Activated CD4-positive, alpha-beta T cell treated with anti-CD3 and anti-CD28 coated beads, Interleukin-2, amount 50 U/mL, for 16 hours (primary cell): ENCODE results near the gene AEBP1.

Experiments used
- DNase-seq: peaks from one replicate; pipeline ENCODE4 v3.0.0-alpha.2; 2020

AEBP1 gene

DNA sequence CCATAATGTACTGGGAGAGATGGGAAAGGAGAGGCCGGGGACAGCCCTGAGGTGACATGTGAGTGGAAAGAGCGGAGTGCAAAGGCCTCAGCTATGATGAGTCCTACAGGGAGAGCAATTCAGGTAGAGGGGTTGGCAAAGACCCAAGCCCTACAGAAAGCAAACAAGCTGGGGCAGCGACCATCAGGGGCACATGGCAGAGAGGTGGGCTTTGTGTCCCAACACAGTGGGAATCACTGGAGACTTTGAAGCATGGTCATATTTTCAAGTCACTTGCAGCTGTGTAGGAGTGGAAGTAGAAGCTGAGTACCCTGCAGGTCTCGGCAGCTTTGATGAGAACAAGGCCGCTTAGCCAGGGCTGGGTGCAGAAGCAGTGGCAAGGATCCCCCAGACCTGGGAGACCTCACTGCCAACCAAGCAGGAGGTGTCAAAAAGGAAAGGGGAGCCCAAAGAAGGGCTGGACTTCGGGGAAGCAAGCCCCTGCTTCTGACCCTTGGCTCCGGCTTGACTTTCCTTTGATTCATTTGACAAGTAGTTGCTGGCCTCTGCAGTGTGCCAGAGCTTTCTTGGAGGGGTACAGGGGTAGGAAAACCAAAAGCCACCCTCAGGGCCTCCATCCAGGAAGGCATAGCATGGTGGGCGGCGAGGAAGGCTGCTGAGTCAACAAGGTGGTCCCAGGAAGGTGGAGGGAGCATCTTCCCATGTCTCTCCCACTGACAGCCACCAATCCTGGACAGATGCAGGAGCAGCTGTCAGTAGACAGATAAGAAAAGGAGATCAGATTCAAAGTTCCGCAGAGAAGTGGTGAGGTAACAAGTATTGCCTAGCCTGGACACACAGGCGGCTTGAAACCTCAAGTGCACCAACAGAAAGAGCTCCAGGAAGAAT is 36.8 kb upstream of the AEBP1 start:
- no peak for DNase-seq

DNA sequence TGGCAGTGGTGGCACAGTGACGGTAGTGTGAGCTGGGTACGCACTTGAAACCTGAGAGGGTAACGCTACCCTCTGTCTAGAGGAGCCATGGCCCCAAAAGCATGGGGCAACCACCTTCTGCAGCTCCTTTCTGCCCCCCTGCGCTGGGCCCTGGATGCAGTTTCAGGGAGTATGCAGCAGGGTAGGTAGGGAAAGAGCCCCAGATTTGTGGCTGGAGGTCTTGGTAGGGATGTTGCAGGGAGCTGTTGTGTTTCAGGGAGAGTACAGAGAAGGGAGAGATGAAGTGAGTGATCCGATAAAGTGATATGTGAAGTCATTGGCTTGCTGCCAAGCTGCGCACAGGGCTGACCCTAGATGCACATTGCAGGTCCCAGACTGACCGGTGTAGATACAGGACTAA is 36.1 kb upstream of the AEBP1 start:
- no peak for DNase-seq

DNA sequence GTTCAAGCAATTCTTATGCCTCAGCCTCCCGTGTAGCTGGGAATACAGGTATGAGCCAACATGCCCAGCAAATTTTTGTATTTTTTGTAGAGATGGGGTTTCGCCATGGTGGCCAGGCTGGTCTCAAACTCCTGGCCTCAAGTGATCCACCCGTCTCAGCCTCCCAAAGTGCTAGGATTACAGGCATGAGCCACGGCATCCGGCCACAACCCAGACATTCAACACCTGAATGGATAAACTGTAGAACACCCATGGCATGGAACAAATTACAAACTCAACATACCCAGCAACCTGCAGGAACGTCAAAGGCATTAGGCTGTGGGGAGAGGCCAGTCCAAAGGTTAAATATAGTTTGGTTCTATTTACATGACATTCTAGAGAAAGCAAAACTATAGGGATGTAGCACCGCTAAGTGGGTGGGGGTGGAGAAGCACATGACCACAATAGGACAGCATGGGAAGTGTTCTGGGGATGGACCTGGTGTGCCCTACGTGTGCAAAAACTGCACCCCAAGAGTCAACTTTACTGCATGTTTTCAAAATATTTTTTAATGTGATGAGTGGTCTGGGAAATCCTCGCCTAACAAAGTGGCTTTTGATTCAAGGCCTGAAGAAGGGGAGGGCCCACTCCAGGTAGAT is 32.3 kb upstream of the AEBP1 start:
- DNase-seq: no peak

DNA sequence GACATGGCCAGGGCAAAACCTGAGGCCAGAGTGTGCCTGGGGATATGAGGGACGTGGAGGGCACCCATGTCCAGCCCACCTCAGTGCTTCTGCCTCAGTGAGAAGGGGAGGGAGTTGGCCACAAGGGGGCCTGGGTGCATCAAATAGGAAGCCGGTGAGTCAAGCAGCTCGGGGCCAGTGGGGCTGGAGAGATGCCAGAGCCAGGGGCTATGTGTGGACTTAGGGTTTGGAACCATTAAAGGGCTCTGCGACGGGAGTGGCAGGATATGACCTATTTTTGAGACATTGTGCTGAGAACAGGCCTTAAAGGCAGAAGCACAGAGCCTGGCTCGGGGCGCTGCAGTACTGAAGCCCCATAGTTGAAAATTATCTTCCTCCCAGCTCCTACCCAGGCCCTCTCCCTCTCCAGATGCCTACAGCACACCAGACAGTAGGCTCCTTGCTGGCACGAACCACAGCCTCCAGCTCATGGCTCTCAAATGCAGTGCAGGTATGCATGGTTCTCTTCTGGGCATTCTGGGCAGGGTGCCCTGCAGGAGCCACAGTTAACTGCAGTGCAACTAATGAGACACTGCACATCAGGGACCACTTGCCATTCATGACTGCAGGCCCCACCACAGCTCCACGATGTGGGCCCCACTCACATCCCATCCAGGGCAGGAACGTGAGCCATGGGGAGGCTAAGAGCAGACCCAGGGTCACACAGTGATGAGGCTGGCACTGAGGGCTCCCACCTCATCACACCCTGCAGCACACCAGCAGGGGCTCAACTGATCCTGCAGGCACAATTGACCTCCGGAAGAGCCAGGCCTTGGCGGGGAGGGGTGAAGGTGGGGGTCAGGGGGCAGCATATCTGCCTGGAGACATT is 31.5 kb upstream of the AEBP1 start:
- no peak for DNase-seq

DNA sequence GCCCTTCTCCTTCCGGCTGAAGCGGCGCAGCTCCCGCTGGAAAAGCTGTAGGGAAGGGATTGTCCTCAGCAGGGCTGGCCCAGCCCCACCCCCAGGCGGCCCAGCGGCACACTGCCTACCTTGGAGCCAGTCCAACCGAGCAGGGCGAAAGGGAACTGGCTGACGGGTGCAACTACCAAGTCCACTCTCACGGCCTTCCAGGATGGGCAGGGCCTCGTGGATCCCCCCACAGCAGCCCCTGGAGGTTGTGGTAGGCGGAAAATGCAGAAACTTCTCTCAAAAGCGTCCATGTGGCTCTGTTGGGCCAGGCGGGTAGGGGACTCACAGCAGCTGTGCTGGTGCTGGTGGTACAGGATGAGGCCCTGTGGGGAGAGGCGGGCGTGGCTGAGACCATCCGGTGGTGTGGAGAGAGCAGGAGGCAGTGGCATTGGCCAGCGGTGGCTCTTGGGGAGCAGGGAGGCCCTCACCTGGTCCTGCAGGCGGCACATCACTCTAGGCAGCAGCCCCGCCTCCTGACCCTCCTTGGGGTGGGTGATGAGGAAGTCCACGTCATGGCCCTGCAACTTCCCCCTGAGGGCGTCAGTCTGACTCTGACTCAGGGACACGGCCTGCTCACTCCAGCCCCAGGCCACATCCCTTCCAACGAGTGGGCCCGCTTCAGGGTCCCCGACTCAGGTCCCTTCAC is 30.3 kb upstream of the AEBP1 start:
- DNase-seq: no peak

DNA sequence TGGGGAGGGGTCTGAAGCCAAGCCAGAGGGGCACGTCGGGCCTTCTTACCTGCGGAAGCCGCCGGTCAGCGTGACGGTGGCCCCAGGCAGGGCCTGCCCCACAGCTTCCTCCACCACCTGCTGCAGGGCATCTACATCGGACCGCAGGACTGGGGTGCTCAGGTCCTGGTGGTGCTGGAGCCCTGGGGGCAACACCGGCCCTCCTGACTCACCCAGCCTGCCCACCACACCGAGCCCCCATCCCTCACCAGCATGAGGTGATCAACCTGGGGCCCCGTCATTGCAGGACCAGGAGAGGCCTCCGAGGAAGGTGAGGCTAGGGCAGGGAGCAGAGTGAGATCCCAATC is 29.8 kb upstream of the AEBP1 start:
- DNase-seq: no peak

DNA sequence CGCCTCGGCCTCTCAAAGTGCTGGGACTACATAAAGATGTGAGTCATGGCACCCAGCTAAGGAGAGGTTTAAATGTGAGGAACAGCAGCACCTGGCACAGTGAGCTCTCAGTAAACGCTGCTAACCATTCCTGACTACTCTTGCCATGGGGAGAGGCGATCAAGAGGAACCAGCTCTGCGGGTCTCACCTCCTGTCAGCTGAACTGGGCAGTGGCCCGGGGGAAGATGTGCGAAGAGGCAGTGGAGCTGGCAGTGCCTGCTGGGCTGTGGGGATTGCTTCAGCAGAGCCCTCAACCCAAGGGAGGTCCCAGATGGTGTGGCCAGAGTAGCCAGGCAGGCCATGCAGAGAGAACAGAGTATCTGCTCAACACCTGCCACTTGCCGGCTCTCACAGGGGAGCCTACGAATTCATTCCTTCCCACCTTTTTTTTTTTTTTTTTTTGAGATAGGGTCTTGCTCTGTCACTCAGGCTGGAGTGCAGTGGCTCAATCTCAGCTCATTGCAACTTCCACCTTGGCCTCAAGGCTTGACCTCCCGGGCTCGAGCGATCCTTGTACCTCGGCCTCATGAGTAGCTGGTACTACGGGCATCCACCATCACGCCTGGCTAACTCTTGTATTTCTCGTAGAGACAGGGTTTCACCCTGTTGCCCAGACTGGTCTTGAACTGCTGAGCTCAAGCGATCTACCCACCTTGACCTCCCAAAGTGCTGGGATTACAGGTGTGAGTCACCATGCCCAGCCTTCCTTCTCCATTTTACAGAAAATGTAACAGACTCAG is 28.7 kb upstream of the AEBP1 start:
- DNase-seq: no peak

DNA sequence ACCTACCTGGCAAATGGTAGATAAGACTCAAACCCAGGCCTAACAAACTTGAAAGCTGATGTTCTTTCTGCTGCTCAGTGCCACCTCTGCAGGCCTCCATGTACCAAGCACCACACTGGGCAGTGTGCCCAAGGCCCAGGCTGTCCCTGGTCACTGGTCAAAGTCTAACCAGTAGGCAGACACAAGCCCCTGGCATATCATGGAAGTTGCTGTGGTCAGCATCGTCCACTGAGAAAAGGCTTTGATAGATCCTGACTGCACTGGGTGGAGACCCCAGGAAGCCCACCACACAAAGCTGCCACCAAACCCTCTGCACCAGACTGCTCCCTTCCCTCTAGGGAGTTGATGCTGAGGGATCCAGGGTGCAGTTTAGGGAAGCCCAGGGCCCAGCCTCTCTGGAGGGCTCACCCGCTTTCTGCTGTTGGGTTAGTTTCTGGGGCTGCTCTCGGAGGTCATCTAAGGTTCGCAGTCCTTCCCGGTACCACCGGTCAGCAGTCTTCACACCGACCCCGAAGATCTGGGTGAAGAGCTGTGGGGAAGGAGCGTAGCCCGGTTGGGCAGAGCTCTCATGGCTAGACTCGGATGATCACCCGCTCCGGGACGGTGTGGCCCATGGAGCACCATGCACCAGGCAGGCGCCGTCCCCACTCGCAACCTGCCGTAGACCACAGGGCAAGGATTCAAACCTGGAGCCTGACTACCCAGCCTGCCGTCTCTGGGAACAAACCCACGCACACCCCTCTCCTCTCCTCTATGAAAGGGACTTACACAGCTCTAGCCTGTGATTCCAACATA is 27.8 kb upstream of the AEBP1 start:
- no peak for DNase-seq

DNA sequence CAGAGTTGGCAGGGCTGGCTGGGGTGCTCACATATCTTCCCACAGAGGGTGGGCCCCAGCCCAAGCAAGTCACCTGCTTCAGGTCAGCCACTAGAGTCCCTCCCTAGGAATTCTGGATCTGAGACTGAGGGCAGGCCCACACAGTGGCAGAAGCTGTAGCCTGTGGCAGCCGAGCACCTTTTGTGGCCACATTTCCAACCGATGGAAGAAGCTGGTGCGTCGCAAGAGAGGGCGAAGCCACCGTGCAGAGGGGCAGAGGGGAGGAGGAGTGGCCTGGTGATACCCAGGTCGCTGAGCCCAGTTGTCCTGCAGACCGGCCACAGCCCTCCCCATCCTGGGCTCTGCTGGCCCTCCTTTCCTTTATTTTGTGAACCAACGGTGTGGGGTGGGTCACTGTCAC is 27.1 kb upstream of the AEBP1 start:
- no peak for DNase-seq

DNA sequence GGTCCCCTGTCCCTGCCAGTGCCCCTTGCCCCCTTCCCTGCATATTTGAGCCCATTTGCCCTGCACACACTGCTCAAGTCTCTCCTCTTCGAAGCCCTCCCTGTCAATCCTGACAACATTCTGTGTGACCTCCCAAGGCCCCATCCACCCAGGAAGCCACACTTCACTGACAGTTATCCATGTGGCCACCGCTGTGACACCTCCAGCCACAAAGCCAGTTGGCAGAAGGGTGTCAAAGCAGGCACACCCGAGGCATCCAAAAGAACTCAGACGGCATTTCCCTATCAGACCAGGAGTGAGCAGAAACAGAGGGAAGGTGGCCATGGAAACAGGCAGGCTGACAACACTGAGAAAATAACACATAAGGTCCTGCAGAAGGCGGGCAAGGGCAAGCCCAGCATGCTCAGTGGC is 26.5 kb upstream of the AEBP1 start:
- no peak for DNase-seq

DNA sequence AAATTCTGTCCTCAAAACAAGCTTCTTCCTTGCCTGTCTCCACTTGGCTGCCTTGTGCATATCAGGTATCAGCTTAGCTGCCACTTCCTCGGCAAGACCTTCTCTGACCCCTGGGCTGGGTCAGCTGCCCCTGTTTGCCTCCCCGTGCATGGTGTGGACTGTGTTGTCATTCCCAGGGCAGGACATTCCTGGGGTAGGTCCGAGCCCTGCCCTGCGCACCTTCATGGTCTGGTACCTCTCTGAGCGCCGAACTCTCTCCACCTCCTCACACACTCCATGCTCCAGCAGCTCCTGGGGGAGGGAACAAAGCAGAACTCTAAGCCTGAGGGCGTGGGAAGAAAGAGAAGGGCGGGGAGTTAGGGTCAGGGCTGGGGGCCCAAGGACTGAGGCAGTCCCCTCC is 25.6 kb upstream of the AEBP1 start:
- DNase-seq: no peak

DNA sequence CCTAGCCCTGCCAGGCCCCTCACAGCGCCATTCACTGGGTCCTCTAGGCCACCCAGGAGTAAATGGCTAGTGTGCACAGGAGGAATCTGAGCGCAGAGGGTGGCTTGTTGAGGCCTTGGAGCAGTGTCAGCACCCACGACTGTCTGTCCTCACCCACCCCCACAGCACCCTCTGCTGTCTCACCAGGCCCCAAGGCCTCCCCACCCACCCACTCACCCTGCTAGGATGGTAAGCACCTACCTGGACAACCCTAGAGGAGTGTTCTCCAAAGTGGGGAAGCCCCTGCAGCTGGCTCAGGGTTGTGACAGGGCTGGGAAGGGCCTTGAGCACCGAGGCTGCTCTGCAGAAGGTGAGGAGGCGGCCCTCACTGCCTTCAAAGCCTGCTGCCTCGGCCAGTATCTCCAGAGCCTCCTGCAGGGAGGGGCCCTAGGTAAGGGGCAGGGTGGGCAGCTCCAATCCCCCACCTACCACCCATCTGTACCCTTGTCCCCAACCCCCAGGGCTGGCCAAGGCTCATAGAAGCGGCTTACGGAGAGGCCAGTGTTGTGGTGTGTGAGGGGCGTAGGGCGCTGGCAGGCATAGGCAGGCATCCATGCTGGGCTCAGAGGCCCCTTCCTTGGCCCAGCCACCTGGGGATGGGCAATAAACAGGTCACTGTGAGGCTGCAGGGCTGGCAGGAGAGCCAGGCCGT is 24.7 kb upstream of the AEBP1 start:
- DNase-seq: no peak

DNA sequence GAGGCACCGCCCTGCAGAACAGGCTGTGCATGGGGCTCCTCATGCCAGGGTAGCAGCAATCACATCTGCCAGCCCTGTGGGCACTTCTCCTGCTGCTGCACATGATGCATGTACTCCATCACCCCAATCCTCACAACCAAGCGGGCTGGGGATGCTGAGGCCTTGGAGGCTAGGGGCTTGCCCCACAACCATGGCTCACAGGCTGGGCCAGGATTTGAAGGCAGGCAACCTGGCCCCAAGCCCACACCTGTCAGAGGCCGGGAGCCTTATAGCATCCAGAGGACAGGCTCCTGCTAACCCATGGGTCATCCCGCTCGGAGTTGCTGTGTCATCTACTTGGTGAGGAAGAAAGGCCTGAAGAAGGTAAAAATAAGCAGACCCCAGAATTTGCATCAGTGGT is 24.0 kb upstream of the AEBP1 start:
- DNase-seq: no peak

DNA sequence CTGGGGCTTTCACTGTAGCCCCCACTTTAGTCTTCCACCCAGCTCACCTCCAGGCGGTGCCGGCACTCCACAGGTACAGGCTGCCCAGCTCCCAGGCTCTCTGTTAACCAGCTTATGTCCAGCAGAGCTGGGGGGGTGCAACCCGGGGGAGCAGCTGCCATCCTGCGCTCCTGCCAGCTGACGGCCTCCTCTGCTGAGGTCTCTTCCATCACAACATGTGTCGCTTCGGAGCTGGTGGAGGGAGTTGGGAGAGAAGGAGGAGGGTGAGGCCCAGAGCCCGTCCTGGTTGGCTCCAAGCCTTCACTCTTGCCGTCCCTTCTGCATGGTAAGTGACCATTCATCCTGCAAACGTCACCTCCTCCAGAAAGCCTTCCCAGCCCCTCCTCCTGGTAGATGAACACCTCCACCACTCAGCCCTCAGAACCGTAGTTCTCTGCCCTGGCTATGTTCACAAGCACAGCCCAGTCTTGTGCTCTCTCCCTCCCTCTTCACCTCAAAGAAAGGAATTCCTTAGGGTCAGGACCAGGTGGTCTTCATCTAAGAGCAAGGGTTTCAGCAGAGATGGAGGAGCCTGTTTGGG is 23.4 kb upstream of the AEBP1 start:
- no peak for DNase-seq

DNA sequence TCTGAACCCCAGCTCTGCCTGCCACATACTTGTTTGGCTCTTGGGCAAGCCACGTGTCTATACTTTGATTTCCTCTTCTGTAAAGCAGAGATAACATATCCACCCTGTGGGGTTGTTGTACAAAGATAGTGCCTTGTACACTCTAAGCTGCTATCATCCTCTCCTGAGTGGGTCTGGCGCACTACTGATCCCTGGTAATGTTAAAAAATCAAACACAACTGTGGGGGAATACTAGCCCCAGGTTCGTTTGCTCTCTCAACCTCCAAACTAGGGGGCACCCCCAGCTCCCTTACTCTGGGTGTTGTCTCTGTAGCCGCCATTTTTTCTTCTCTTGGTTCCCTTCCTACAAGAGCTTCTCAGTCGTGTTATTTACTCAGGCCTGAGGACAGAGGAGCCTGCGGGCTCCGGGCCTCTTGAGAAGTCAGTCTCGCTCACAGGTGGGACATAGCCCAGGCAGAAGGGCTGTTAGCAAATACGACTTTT is 22.8 kb upstream of the AEBP1 start:
- DNase-seq: peak; percentile 58

DNA sequence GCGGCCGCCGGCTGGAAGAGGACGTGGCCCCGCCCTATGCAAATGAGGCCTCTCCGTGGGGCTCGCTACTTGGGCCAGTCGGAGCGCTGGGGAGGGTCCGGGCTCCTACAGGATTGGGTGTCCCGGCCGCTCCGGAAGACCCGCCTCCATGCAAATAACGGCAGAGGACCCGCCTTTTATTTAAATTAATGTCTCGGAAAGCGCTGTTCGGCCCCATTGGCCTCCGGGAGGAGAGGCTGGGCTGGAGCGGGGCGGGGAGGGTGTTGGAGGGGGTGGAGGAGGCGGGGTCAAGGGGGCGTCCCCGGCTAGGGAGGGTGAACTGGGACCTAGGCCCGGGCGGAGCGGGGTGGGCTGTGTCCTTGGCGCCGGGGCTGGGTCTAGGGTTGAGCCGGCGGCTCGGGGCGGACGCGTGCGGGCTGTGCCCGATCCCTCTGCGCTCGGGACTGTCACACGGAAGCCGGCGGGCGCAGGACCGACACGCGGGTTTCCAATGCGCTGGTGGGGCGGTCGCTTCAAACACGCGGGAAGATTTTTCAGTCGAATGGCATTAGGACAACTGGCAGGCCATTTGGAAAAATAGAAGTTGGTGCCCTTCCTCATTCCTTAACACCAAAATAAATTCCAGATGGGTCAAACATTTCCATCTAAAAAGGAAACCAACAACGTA is 21.5 kb upstream of the AEBP1 start:
- peak; percentile 100 for DNase-seq

DNA sequence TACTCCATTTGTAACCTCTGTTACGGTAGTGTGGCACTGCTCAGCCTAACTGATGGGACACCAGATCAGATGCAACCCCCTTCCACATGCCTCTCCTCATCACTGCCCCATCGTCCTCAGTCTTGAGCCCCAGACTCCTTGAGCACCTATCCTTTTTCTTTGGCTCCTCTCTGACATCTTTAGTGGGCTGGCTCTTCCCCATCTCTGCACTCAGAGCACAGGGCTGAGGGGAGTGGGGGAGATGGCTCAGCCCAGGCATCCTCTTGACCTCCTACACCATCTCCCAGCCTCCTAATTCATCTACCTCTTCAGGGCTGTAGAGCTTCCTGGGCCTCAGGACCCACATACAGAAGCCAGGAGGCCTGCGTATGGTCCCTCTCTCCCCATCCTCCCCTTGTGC is 20.3 kb upstream of the AEBP1 start:
- DNase-seq: no peak

DNA sequence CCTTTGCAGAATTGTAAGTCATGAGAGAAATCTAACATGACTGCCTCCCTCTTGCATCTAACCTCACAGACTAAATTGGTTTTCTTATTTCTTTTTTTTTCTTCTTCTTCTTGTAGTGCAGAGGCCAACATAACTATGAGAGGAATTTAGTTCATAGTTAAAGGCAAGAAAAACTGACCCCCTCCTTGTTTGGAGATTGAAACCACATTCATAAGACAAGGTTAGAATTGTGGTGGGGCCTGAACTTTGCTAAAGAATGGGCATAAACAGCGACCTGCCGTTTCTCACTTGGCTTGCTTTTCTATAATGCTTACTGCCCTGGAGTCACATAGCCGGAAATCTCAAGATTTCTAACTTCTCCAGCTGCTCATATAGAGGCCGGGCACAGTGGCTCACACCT is 19.4 kb upstream of the AEBP1 start:
- DNase-seq: no peak

DNA sequence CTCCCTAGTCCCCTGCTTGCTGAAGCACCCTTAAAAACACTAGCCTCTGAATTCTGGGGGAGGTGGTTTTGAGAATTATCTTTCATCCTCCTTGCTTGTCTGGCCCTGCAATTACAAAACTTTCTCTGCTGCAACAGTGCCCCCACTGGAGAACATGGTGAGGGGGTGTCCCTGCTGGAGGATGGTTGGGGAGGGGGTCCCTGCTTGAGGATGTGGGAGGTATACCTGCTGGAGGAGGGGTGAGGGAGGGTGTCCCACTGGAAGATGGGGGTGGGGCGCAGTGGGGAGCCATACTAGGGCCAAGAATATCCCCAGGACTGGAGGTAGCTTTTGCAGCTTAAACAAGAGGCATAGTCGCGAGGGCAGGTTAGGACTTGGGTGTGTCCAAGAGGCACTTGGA is 18.6 kb upstream of the AEBP1 start:
- no peak for DNase-seq

DNA sequence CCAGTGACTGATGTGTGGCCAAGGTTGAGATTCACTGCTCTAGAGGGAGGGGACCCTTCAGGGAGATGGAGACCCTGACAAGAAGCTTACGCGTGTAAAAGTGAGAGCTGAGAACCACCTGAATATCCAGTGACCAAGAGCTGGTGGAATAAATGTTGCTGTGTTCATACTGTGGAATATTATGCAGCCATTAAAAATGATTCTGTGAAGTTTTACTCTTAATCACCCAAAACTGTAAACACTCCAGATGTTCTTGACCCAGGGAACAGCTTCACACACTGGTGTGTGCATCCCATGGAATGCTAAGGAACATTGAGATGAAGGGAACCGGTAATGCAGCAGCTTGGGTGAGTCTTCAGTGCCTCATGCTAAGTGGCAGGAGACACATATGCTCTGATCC is 17.5 kb upstream of the AEBP1 start:
- no peak for DNase-seq
